ENCODE results near the gene GAGE10. TPM values are rescaled to one million over a fixed set of nuclear protein-coding genes. Genes with fewer than 3 reads are reported as not detected.

Gene GAGE10
- total and polyA plus RNA-seq, 2 of the 8 experiments (the other 6 are each of a cell fraction or from before 2014, with no cell fraction given), result not detected

DNA sequence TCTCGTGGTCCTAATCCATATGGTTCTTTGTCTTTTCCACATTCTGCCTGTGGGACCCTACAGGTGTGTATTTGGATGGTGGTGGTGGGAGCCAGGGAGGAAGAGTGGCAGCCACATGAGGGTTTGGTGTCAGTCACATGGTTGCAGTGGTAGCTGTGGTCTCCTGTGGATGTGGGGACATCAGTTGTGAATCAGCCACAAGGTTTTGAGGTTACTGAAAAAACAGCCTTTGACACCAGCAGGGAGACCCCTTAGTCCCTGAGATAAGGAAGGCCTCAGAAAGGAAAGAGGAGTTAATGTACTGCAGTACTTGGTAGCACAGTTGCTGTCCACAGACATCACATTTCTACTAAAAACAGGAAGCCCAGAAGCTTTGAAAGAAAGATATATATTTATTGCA is 15.8 kb upstream of the GAGE10 start (continued):
- TF ChIP-seq, protein P1, sequence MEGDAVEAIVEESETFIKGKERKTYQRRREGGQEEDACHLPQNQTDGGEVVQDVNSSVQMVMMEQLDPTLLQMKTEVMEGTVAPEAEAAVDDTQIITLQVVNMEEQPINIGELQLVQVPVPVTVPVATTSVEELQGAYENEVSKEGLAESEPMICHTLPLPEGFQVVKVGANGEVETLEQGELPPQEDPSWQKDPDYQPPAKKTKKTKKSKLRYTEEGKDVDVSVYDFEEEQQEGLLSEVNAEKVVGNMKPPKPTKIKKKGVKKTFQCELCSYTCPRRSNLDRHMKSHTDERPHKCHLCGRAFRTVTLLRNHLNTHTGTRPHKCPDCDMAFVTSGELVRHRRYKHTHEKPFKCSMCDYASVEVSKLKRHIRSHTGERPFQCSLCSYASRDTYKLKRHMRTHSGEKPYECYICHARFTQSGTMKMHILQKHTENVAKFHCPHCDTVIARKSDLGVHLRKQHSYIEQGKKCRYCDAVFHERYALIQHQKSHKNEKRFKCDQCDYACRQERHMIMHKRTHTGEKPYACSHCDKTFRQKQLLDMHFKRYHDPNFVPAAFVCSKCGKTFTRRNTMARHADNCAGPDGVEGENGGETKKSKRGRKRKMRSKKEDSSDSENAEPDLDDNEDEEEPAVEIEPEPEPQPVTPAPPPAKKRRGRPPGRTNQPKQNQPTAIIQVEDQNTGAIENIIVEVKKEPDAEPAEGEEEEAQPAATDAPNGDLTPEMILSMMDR (IDR thresholded peaks at IDR 0.05; ENCODE audit: control extremely low read depth in 1 of 3, insufficient read depth in 1 of 3, low read depth in 1 of 3, low read length in 3 of 3), result no peak
- TF ChIP-seq BACH1 (IDR thresholded peaks at IDR 0.05; ENCODE audit: low read length) (no peak), TAF1 (IDR thresholded peaks at IDR 0.05; ENCODE audit: low read depth, low read length) (no peak), ASH2L (IDR thresholded peaks at IDR 0.05; ENCODE audit: low read length) (no peak), SP1 (IDR thresholded peaks at IDR 0.05; ENCODE audit: low read depth, low read length) (no peak)
- TF ChIP-seq, protein P2, sequence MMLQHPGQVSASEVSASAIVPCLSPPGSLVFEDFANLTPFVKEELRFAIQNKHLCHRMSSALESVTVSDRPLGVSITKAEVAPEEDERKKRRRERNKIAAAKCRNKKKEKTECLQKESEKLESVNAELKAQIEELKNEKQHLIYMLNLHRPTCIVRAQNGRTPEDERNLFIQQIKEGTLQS (IDR thresholded peaks at IDR 0.05; ENCODE audit: insufficient read depth, low read depth, low read length), result no peak

Data from H1 (cell line).